Measurements from ENCODE around the gene IFITM2. TPM values are rescaled to one million over a fixed set of nuclear protein-coding genes. Genes with fewer than 3 reads are reported as not detected.

Gene IFITM2
- total RNA-seq, 1 experiment from 2014 or later: 18.5 TPM

GRCh38 chr11:296171-297050 is 11.2 kb upstream of the IFITM2 start:
- Histone ChIP-seq H3K4me3 (ENCODE audit: low read length) (no peak overlapping the region), H3K36me3 (ENCODE audit: insufficient read depth, low read length) (no peaks in the 10 kb centered on the region), H3K4me1 (ENCODE audit: low read length) (no peaks in the 10 kb centered on the region), H4K20me1 (ENCODE audit: insufficient read depth, low read depth, low read length) (no peaks in the 10 kb centered on the region), H3K4me2 (ENCODE audit: low read depth, low read length, poor library complexity, severe bottlenecking) (no peak overlapping the region), H3K27ac (ENCODE audit: low read length) (no peak overlapping the region), H3K9ac (ENCODE audit: low read length) (no peak overlapping the region), H3K27me3 (ENCODE audit: low read length) (no peaks in the 10 kb centered on the region), H3K9me2 (replicated peaks; ENCODE audit: insufficient read depth, low read length) (no peaks in the 10 kb centered on the region), H3K79me2 (ENCODE audit: low read length) (no peaks in the 10 kb centered on the region), H2AFZ (ENCODE audit: low read length) (no peak overlapping the region), H3K9me3 (ENCODE audit: low read length) (no peaks in the 10 kb centered on the region)
- no peak for DNase-seq

GRCh38 chr11:297051-297585 is 10.5 kb upstream of the IFITM2 start:
- Histone ChIP-seq H3K36me3 (ENCODE audit: insufficient read depth, low read length) (no peaks in the 10 kb centered on the region), H3K4me3 (ENCODE audit: low read length) (no peak overlapping the region), H4K20me1 (ENCODE audit: insufficient read depth, low read depth, low read length) (no peaks in the 10 kb centered on the region), H2AFZ (ENCODE audit: low read length) (no peak overlapping the region), H3K4me1 (ENCODE audit: low read length) (no peaks in the 10 kb centered on the region), H3K9me2 (replicated peaks; ENCODE audit: insufficient read depth, low read length) (no peaks in the 10 kb centered on the region), H3K9me3 (ENCODE audit: low read length) (no peaks in the 10 kb centered on the region), H3K27ac (ENCODE audit: low read length) (no peak overlapping the region), H3K9ac (ENCODE audit: low read length) (no peak overlapping the region), H3K79me2 (ENCODE audit: low read length) (no peaks in the 10 kb centered on the region), H3K27me3 (ENCODE audit: low read length) (no peaks in the 10 kb centered on the region), H3K4me2 (ENCODE audit: low read depth, low read length, poor library complexity, severe bottlenecking) (no peak overlapping the region)
- DNase-seq: no peak

GRCh38 chr11:297586-298405 is 9.8 kb upstream of the IFITM2 start:
- H3K4me2 ChIP-seq (ENCODE audit: low read depth, low read length, poor library complexity, severe bottlenecking): no peak overlapping the region
- H4K20me1 ChIP-seq (ENCODE audit: insufficient read depth, low read depth, low read length): no peaks in the 10 kb centered on the region
- H3K27ac ChIP-seq (ENCODE audit: low read length): no peak overlapping the region
- H3K9me3 ChIP-seq (ENCODE audit: low read length): no peaks in the 10 kb centered on the region
- DNase-seq: no peak
- no peaks in the 10 kb centered on the region for H3K27me3 ChIP-seq (ENCODE audit: low read length)
- H3K36me3 ChIP-seq (ENCODE audit: insufficient read depth, low read length): no peaks in the 10 kb centered on the region
- no peak overlapping the region for H3K9ac ChIP-seq (ENCODE audit: low read length)
- H3K9me2 ChIP-seq (replicated peaks; ENCODE audit: insufficient read depth, low read length): no peaks in the 10 kb centered on the region
- no peak overlapping the region for H2AFZ ChIP-seq (ENCODE audit: low read length)
- no peaks in the 10 kb centered on the region for H3K4me1 ChIP-seq (ENCODE audit: low read length)
- H3K4me3 ChIP-seq (ENCODE audit: low read length): no peak overlapping the region
- no peaks in the 10 kb centered on the region for H3K79me2 ChIP-seq (ENCODE audit: low read length)

GRCh38 chr11:298406-299065 is 9.1 kb upstream of the IFITM2 start:
- Histone ChIP-seq H3K9me2 (replicated peaks; ENCODE audit: insufficient read depth, low read length) (no peaks in the 10 kb centered on the region), H3K4me2 (ENCODE audit: low read depth, low read length, poor library complexity, severe bottlenecking) (no peak overlapping the region), H3K36me3 (ENCODE audit: insufficient read depth, low read length) (no peaks in the 10 kb centered on the region), H3K4me3 (ENCODE audit: low read length) (no peak overlapping the region), H3K27ac (ENCODE audit: low read length) (no peak overlapping the region), H2AFZ (ENCODE audit: low read length) (no peak overlapping the region), H3K79me2 (ENCODE audit: low read length) (no peaks in the 10 kb centered on the region), H3K9ac (ENCODE audit: low read length) (no peak overlapping the region), H4K20me1 (ENCODE audit: insufficient read depth, low read depth, low read length) (no peaks in the 10 kb centered on the region), H3K4me1 (ENCODE audit: low read length) (no peaks in the 10 kb centered on the region), H3K27me3 (ENCODE audit: low read length) (no peaks in the 10 kb centered on the region), H3K9me3 (ENCODE audit: low read length) (no peaks in the 10 kb centered on the region)
- no peak for DNase-seq

- H3K4me3 ChIP-seq (ENCODE audit: low read length): no peak within 1 kb of the TSS
- H3K36me3 ChIP-seq (ENCODE audit: insufficient read depth, low read length): no peaks in the 10 kb centered on the region
- no peaks in the 10 kb centered on the region for H3K4me1 ChIP-seq (ENCODE audit: low read length)
- H3K79me2 ChIP-seq (ENCODE audit: low read length): no peaks in the 10 kb centered on the region
- no peaks in the 10 kb centered on the region for H3K9me2 ChIP-seq (replicated peaks; ENCODE audit: insufficient read depth, low read length)
- no peak within 1 kb of the TSS for H3K27ac ChIP-seq (ENCODE audit: low read length)
- H3K9me3 ChIP-seq (ENCODE audit: low read length): no peaks in the 10 kb centered on the region
- H3K9ac ChIP-seq (ENCODE audit: low read length): no peak within 1 kb of the TSS
- H4K20me1 ChIP-seq (ENCODE audit: insufficient read depth, low read depth, low read length): no peaks in the 10 kb centered on the region
- no peaks in the 10 kb centered on the region for H3K27me3 ChIP-seq (ENCODE audit: low read length)
- no peak within 1 kb of the TSS for H3K4me2 ChIP-seq (ENCODE audit: low read depth, low read length, poor library complexity, severe bottlenecking)
- DNase-seq: no peak
- no peak within 1 kb of the TSS for H2AFZ ChIP-seq (ENCODE audit: low read length)
Observed at GRCh38 chr11:299081-299891, 8.3 kb upstream of the IFITM2 start, which contains the start of gene IFITM5. TSS of gene IFITM5 (minus strand) at chr11:299526. CDS start at chr11:299490, 36 bp downstream.

- no peak overlapping the region for H3K27ac ChIP-seq (ENCODE audit: low read length)
- no peak for DNase-seq
- no peaks in the 10 kb centered on the region for H3K79me2 ChIP-seq (ENCODE audit: low read length)
- no peak overlapping the region for H3K4me2 ChIP-seq (ENCODE audit: low read depth, low read length, poor library complexity, severe bottlenecking)
- H3K9ac ChIP-seq (ENCODE audit: low read length): no peak overlapping the region
- H3K4me1 ChIP-seq (ENCODE audit: low read length): no peaks in the 10 kb centered on the region
- no peak overlapping the region for H2AFZ ChIP-seq (ENCODE audit: low read length)
- H4K20me1 ChIP-seq (ENCODE audit: insufficient read depth, low read depth, low read length): no peaks in the 10 kb centered on the region
- H3K9me3 ChIP-seq (ENCODE audit: low read length): no peaks in the 10 kb centered on the region
- H3K27me3 ChIP-seq (ENCODE audit: low read length): no peaks in the 10 kb centered on the region
- H3K36me3 ChIP-seq (ENCODE audit: insufficient read depth, low read length): no peaks in the 10 kb centered on the region
- no peak overlapping the region for H3K4me3 ChIP-seq (ENCODE audit: low read length)
- no peaks in the 10 kb centered on the region for H3K9me2 ChIP-seq (replicated peaks; ENCODE audit: insufficient read depth, low read length)
Observed at GRCh38 chr11:299951-300735, 7.5 kb upstream of the IFITM2 start.

GRCh38 chr11:303363-303762 is 4.3 kb upstream of the IFITM2 start:
- Histone ChIP-seq H2AFZ (ENCODE audit: low read length) (no peak overlapping the region), H3K9me3 (ENCODE audit: low read length) (no peaks in the 10 kb centered on the region), H3K4me2 (ENCODE audit: low read depth, low read length, poor library complexity, severe bottlenecking) (no peak overlapping the region), H3K9ac (ENCODE audit: low read length) (no peak overlapping the region), H3K9me2 (replicated peaks; ENCODE audit: insufficient read depth, low read length) (no peaks in the 10 kb centered on the region), H3K36me3 (ENCODE audit: insufficient read depth, low read length) (no peaks in the 10 kb centered on the region), H3K79me2 (ENCODE audit: low read length) (no peaks in the 10 kb centered on the region), H4K20me1 (ENCODE audit: insufficient read depth, low read depth, low read length) (no peaks in the 10 kb centered on the region), H3K4me1 (ENCODE audit: low read length) (0 out of 2 replicates have a peak, but pooled peaks cover 3% of the 10 kb centered on the region), H3K27me3 (ENCODE audit: low read length) (no peaks in the 10 kb centered on the region), H3K4me3 (ENCODE audit: low read length) (no peak overlapping the region), H3K27ac (ENCODE audit: low read length) (no peak overlapping the region)
- no peak for DNase-seq
